ENCODE measurements around the gene CPSF4. TPM values are rescaled to one million over a fixed set of nuclear protein-coding genes. Genes with fewer than 3 reads are reported as not detected.

The CPSF4 gene
- total RNA-seq, 1 donor from 2014 or later, result 40.5 TPM

DNA sequence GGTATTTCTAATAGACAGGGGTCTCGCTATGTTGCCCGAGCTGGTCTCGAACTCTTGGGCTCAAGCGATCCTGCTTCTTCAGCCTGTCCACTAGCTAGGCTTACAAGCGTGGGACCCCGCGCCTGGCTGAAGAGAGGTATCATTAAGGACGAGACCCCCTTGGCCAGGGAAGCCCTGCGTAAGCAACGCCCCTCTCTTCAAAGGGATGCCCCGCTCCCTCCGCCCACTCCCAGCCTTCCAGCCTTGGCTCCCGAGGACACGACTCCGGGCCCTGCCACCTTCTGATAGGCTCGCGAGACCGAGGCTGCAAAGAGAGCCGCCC is 65.5 kb downstream of the CPSF4 start:
- Mint-ChIP-seq H3K27me3 (ENCODE audit: unreplicated experiment) (peaks cover 12% of the 10 kb centered on the region), H3K27ac (ENCODE audit: unreplicated experiment) (peak overlapping the region; percentile 97), H3K36me3 (ENCODE audit: low read depth, unreplicated experiment) (peaks cover 12% of the 10 kb centered on the region), H3K9me3 (ENCODE audit: unreplicated experiment) (no peaks in the 10 kb centered on the region), H3K4me3 (ENCODE audit: unreplicated experiment) (peak overlapping the region; percentile 98), H3K4me1 (ENCODE audit: unreplicated experiment) (peaks cover 35% of the 10 kb centered on the region)
- peak; percentile 98 for DNase-seq (ENCODE audit: low spot score)
- no peak for TF ChIP-seq CTCF (IDR thresholded peaks at IDR 0.05; ENCODE audit: unreplicated experiment)

- Mint-ChIP-seq H3K27me3 (ENCODE audit: unreplicated experiment) (peaks cover 11% of the 10 kb centered on the region), H3K27ac (ENCODE audit: unreplicated experiment) (peak within 1 kb of the TSS; percentile 97), H3K9me3 (ENCODE audit: unreplicated experiment) (no peaks in the 10 kb centered on the region), H3K4me1 (ENCODE audit: unreplicated experiment) (peaks cover 31% of the 10 kb centered on the region), H3K4me3 (ENCODE audit: unreplicated experiment) (peak within 1 kb of the TSS; percentile 98), H3K36me3 (ENCODE audit: low read depth, unreplicated experiment) (peaks cover 12% of the 10 kb centered on the region)
- TF ChIP-seq CTCF (IDR thresholded peaks at IDR 0.05; ENCODE audit: unreplicated experiment), result no peak
- DNase-seq (ENCODE audit: low spot score), result peak; percentile 97
Measured at GRCh38 chr7:99504603-99505323, 66.0 kb downstream of the CPSF4 start, which contains the start of gene ZKSCAN5. Gene ZKSCAN5, plus strand, starts transcription at chr7:99504662. Its CDS starts 1,383 bp downstream, at chr7:99506045.

DNA sequence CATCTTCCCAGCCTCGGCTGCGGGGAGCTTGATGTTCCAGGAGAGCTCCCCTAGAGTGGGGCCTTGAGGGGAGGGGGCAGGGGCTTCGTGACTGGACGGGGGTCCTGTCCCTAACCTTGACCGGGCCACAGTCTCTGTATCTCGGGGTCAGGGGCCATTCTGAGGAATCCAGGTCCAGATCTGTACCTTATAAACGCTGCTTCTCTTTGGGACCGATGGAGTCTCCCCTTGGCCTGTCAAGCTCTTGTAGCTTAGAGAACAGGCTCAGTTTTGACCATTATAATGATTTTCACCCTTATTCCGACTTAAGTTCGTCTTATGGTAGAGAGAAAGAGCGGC is 66.5 kb downstream of the CPSF4 start:
- Mint-ChIP-seq H3K27ac (ENCODE audit: unreplicated experiment) (peak overlapping the region; percentile 97), H3K4me1 (ENCODE audit: unreplicated experiment) (peaks cover 26% of the 10 kb centered on the region)

More for the DNA sequence above, 66.5 kb downstream of the CPSF4 start:
- peak overlapping the region; percentile 98 for H3K4me3 Mint-ChIP-seq (ENCODE audit: unreplicated experiment)
- DNase-seq (ENCODE audit: low spot score), result no peak
- TF ChIP-seq CTCF (IDR thresholded peaks at IDR 0.05; ENCODE audit: unreplicated experiment), result no peak
- H3K27me3 Mint-ChIP-seq (ENCODE audit: unreplicated experiment), result peaks cover 8% of the 10 kb centered on the region
- peaks cover 12% of the 10 kb centered on the region for H3K36me3 Mint-ChIP-seq (ENCODE audit: low read depth, unreplicated experiment)
- no peaks in the 10 kb centered on the region for H3K9me3 Mint-ChIP-seq (ENCODE audit: unreplicated experiment)

Other genes with a start within 250 kb of the CPSF4 start
- not detected for gene KPNA7, start 230.8 kb upstream of the CPSF4 start, total RNA-seq (ENCODE audit: unreplicated experiment)
- not detected for gene MYH16, start 166.1 kb upstream of the CPSF4 start, total RNA-seq (ENCODE audit: unreplicated experiment)
- gene ARPC1A, start 113.0 kb upstream of the CPSF4 start, total RNA-seq (ENCODE audit: unreplicated experiment), result 196 TPM
- gene ARPC1B, start 64.2 kb upstream of the CPSF4 start, total RNA-seq (ENCODE audit: unreplicated experiment), result 124 TPM
- 107 TPM for gene PDAP1, start 30.3 kb upstream of the CPSF4 start, total RNA-seq (ENCODE audit: unreplicated experiment)
- 73.4 TPM for gene BUD31, start 30.0 kb upstream of the CPSF4 start, total RNA-seq (ENCODE audit: unreplicated experiment)
- 7.1 TPM for gene PTCD1, start 145 bp upstream of the CPSF4 start, total RNA-seq (ENCODE audit: unreplicated experiment)
- gene ATP5MF, start 27.2 kb downstream of the CPSF4 start, total RNA-seq (ENCODE audit: unreplicated experiment), result 281 TPM
- gene ZNF789, start 33.9 kb downstream of the CPSF4 start, total RNA-seq (ENCODE audit: unreplicated experiment), result 17.1 TPM
- gene ZNF394, start 61.3 kb downstream of the CPSF4 start, total RNA-seq (ENCODE audit: unreplicated experiment), result 24.6 TPM
- 17.8 TPM for gene ZKSCAN5, start 65.7 kb downstream of the CPSF4 start, total RNA-seq (ENCODE audit: unreplicated experiment)
- 6.8 TPM for gene FAM200A, start 113.2 kb downstream of the CPSF4 start, total RNA-seq (ENCODE audit: unreplicated experiment)
- 36.3 TPM for gene ZNF655, start 119.7 kb downstream of the CPSF4 start, total RNA-seq (ENCODE audit: unreplicated experiment)
- 0.46 TPM for gene TMEM225B, start 159.3 kb downstream of the CPSF4 start, total RNA-seq (ENCODE audit: unreplicated experiment)
- gene ZSCAN25, start 178.0 kb downstream of the CPSF4 start, total RNA-seq (ENCODE audit: unreplicated experiment), result 23.8 TPM
- 0.69 TPM for gene CYP3A5, start 241.1 kb downstream of the CPSF4 start, total RNA-seq (ENCODE audit: unreplicated experiment)